Suprapubic skin (tissue), 3 donors: ENCODE results near the gene ANO2.

ENCODE experiments used
- EP300 ChIP-seq: sonication (generic); formaldehyde crosslinking; IDR thresholded peaks from one replicate; pipeline ENCODE4 v1.6.1; 2017; ENCODE audit warnings: antibody characterized with exemption
- POLR2A ChIP-seq, 2 donors: fragments of 450-650 bp; IDR thresholded peaks; one replicate each; pipeline ENCODE4 v1.6.1; 2017; ENCODE audit warnings: antibody characterized with exemption in 2 of 2, mild to moderate bottlenecking in 2 of 2, moderate library complexity in 2 of 2
- TF ChIP-seq, protein P1 (sequence below), 2 donors: fragments of 200-600 bp in 1 of 2; fragments of 450-650 bp in 1 of 2; sonication (generic) in 1 of 2; IDR thresholded peaks; one replicate each; pipeline ENCODE4 v1.5.1; 2016 to 2019; ENCODE audit warnings: antibody characterized with exemption in 2 of 2, mild to moderate bottlenecking in 1 of 2, moderate library complexity in 1 of 2

DNA sequence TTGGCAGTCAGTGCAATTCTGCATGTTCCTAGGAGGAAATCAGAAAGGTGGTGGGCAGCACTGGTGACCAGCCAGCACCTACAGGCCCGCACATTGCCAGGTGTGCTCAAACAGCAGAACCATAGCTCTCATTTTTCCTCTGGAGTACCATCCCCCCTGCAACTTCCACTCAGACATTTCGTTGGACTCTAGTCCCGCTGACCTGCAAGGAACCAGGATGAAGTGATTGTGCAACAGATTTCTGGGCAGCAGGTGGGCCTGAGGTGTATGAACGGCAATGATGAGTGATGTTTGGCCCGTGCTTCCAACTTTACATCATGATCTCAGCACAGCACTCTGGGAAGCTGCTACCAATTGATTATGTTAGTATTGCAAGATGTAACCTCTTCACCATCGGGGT is 383.2 kb downstream of the ANO2 start:
- TF ChIP-seq EP300, result no peak
- TF ChIP-seq, protein P1, sequence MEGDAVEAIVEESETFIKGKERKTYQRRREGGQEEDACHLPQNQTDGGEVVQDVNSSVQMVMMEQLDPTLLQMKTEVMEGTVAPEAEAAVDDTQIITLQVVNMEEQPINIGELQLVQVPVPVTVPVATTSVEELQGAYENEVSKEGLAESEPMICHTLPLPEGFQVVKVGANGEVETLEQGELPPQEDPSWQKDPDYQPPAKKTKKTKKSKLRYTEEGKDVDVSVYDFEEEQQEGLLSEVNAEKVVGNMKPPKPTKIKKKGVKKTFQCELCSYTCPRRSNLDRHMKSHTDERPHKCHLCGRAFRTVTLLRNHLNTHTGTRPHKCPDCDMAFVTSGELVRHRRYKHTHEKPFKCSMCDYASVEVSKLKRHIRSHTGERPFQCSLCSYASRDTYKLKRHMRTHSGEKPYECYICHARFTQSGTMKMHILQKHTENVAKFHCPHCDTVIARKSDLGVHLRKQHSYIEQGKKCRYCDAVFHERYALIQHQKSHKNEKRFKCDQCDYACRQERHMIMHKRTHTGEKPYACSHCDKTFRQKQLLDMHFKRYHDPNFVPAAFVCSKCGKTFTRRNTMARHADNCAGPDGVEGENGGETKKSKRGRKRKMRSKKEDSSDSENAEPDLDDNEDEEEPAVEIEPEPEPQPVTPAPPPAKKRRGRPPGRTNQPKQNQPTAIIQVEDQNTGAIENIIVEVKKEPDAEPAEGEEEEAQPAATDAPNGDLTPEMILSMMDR (IDR thresholded peaks at IDR 0.05), result no peak
- no peak for TF ChIP-seq POLR2A (IDR thresholded peaks at IDR 0.05)
